ENCODE measurements around the gene BPTF.
"Not testable (repeated sequence)": the region's sequence is repeated elsewhere in the genome, so short reads cannot be mapped to it uniquely, and the experiment has no call there.

Gene BPTF

DNA sequence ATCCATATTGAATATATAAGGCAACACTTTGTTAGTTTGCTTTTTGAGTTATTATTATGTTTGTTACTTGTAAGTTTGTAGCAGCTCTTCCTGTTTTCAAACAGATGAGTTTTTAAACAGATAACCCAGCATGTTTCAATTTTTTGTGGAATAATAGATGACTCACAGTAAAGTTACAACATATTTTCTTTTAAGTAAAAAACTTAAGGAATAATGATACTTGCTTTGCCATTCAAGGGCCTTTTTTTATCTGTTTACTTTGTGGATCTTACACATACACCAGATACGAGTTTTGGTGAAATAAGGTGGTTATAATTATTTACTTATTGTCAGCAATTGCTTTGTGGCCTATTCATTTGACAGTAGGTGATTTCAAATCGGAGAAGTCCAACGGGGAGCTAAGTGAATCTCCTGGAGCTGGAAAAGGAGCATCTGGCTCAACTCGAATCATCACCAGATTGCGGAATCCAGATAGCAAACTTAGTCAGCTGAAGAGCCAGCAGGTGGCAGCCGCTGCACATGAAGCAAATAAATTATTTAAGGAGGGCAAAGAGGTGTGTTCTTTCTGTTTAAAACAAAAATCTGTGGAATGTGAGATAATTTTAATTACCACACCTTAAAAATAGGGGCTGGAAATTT is 66.3 kb downstream of the BPTF start:
- DNase-seq, result peak; percentile 49

DNA sequence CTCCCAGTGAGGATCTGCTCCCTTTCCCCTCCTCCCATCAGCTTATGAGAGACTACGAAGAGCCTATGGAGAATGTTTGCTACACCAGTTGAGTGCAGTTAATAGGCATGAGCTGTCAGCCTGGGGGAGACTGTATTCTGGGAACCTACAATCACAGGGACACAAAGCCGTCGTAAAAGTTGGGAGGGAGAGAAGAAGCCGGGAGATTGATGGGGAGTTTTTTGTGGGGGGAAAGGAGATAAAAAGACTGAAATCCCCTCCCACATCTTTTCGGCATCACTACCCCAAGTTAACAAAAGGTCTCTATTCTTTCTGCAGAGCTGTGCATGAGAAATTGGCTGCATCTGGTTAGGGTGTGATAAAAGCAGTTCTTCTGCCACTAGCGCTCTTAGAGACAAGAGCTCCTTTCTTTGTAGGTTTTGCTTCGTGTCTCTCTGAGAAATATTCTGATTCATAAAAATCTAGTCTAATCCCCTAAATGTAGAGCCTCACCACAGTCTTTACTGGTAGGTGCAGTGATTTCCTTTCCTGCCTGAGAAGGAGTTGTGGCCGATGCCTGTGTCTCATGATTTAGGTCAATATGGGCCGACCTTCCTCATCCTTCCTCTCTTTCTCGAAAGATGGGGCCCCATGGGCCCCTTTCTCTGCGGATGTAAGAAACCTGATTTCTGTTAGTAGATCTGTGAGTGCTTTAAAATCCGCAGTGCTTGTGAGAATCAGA is 77.4 kb downstream of the BPTF start:
- DNase-seq, result no peak

DNA sequence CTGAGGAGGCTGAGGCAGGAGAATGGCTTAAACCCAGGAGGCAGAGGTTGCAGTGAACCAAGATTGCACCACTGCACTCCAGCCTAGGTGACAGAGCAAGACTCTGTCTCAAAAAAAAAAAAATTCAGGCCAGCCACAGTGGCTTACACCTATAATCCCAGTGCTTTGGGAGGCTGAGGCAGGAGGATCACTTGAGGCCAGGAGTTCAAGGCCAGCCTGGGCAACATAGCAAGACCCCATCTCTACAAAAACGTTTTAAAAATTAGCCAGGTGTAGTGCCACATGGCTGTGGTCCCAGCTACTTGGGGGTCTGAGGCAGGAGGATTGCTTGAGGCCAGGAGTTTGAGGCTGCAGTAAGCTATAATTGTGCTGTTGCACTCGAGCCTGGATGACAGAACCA is 80.0 kb downstream of the BPTF start:
- DNase-seq, result not testable (repeated sequence)

DNA sequence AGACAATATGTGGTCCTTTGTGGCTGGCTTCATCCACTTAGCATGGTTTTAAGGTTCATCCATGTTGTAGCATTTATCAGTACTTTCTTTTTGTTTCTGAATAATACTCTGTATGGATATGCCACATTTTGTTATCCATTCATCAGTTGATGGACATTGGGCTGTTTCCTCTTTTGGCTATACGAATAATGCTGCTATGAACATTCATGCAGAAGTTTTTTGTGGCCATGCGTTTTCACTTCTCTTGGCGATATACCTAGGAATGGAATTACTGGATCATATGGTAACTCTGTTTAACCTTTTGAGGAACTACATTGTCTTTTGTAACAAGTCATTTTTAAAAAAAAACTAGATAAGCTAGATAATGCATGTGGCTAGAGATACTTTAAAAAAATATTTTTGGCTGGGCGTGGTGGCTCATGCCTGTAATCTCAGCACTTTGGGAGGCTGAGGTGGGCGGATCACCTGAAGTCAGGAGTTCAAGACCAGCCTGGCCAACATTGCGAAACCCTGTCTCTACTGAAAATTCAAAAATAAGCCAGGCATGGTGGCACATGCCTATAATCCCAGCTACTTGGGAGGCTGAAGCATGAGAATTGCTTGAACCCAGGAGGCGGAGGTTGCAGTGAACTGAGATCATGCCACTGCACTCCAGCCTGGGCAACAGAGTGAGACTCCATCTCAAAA is 85.0 kb downstream of the BPTF start:
- DNase-seq, result not testable (repeated sequence)

DNA sequence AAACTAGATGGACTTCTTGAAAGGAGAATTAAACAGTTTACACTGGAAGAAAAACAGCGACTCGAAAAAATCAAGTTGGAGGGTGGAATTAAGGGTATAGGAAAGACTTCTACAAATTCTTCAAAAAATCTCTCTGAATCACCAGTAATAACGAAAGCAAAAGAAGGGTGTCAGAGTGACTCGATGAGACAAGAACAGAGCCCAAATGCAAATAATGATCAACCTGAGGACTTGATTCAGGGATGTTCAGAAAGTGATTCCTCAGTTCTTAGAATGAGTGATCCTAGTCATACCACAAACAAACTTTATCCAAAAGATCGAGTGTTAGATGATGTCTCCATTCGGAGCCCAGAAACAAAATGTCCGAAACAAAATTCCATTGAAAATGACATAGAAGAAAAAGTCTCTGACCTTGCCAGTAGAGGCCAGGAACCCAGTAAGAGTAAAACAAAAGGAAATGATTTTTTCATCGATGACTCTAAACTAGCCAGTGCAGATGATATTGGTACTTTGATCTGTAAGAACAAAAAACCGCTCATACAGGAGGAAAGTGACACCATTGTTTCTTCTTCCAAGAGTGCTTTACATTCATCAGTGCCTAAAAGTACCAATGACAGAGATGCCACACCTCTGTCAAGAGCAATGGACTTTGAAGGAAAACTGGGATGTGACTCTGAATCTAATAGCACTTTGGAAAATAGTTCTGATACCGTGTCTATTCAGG is 85.9 kb downstream of the BPTF start:
- no peak for DNase-seq

DNA sequence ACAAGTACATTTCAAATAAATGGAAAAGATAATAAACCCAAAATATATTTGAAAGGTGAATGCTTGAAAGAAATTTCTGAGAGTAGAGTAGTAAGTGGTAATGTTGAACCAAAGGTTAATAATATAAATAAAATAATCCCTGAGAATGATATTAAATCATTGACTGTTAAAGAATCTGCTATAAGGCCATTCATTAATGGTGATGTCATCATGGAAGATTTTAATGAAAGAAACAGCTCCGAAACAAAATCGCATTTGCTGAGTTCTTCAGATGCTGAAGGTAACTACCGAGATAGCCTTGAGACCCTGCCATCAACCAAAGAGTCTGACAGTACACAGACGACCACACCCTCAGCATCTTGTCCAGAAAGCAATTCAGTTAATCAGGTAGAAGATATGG is 86.8 kb downstream of the BPTF start:
- DNase-seq, result no peak

DNA sequence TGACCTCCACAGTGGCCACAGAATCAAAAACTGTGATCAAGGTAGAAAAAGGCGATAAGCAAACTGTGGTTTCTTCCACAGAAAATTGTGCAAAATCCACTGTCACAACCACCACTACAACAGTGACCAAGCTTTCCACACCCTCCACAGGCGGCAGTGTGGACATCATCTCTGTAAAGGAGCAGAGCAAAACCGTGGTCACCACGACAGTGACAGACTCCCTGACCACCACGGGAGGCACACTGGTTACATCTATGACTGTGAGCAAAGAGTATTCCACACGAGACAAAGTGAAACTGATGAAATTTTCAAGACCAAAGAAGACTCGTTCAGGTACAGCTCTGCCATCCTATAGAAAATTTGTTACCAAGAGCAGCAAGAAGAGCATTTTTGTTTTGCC is 87.4 kb downstream of the BPTF start:
- DNase-seq, result no peak

DNA sequence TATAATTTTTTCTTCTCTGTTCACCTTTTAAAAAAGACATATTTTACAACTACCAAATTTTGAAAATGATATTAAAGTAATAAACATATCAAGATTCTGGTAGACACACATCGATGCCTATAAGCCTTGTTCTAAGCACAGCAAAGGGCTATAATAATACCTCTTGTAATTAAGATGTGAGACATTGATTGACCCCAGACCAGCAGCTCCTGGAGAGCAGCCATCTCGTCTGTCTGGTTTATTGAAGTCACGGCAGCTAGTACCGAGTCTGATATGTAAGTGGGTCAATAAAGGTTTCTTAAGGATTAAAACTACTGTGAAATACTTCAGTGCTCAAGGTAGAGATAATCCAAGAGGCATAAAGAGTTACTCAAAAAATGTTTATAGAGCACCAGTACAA is 94.9 kb downstream of the BPTF start:
- no peak for DNase-seq

DNA sequence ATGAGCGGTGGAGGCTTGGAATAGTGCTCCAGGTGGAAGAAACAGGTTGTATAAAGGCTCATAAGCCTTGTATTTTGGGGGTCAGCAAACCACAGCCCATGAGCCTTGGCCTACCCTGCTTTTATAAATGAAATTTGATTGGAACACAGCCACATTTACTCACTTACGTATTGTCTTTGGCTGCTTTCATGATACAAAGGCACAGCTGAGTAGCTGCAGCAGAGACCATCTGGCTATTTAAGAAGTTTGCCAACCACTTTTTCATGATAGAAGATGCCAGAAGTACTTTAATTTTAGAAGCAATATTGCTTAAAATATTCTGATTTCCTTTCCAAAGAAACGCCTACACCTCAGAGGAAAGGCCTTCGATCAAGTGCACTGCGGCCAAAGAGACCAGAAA is 97.2 kb downstream of the BPTF start:
- no peak for DNase-seq

DNA sequence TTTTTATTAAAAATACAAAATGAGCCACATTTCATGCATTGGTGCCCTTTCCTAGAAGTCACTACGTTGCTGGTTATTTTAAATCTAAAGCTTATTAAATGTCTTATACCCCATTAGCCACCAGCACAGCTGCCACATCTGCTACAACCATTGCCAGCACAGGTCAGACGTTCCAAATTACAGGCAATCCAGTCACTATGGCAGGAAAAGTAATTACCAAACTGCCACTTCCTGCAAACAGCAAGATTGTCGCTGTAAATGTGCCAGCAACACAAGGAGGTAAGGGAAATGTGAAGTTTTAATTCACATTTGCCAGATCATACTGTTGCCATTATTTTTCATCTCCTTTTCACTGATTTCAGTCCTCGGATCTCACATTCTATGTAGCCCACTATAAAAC is 103.5 kb downstream of the BPTF start:
- DNase-seq, result not testable (repeated sequence)

DNA sequence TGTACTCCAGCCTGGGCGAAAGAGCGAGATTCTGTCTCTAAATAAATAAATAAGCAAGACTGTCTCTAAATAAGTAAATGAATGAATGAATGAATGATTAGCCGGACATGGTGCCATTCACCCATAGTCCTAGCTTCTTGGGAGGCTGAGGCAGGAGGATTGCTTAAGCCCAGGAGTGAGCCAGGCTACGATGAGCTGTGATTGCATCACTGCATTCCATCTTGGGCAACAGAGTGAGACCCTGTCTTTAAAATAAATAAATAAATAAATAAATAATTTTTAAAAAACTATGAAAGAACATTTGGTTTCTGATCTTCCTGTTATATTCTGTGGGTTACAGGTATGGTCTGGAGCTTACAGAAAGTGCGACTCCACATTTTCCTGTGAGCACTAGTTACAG is 105.9 kb downstream of the BPTF start:
- no peak for DNase-seq

DNA sequence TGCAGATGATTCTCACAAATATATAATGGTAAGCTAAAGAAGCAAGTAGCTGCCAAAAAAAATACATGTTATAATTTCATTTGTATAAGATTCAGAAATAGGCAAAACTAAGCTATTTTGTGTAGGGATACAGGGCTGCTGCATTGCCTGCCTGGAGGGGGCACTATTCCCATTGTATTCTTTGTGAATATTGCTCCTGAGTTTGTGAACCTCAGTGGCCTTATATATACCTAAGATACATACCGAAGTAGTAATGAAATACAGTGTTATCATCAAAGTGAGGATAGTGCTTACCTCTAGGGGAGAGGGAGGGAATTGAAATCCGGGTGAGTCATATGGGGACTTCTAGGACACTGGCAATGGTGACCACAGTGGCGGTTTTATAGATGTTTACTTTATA is 117.5 kb downstream of the BPTF start:
- DNase-seq, result peak; percentile 2

DNA sequence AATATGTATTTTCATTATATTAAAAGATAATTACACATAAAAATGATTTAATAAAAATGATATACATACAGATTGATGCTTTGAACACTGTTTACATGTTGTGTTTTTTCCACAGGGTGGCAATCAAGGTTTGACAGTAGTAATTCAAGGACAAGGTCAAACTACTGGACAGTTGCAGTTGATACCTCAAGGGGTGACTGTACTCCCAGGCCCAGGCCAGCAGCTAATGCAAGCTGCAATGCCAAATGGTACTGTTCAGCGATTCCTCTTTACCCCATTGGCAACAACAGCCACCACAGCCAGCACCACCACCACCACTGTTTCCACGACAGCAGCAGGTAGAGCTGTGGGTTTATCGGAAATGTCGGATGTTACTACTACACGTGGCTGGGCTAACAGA is 118.7 kb downstream of the BPTF start:
- no peak for DNase-seq

DNA sequence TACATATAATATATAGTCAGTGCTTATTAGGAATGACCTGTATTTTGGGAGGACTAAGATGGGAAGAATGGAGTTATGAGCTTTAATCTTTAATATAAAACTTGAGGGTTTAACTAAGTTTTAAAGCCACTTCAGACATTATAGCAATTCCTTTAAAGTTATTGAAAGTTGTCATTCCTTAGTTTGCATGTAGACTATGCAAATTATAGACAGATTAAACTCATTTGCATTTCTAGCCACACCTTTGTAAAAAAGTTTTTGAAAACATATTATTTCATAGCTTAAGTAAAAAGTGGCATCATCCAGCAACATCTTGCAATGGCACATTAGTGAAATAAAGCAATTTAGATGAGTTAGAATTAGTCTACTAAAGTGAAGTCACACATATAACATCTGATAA is 121.2 kb downstream of the BPTF start:
- DNase-seq, result no peak

DNA sequence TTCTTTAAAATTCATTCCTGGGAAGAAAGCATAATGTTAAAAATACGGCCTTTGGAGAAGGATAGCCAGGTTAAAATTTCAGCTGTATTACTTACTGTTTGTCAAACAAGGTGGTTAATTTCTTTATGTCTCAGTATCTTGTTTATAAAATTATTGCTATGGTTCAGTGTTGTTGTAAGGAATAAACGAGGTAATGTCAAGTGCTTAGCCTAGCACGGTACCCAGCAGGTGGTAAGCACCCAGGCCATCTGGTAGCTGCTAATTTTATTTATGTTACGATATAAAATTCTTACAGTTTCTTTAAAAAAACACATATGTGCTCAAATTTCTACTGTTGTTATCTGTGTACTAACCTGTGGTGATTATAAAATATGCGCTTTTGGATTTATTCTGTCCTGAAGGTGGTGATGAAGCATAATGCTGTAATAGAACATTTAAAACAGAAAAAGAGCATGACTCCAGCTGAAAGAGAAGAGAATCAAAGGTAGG is 122.1 kb downstream of the BPTF start:
- no peak for DNase-seq

DNA sequence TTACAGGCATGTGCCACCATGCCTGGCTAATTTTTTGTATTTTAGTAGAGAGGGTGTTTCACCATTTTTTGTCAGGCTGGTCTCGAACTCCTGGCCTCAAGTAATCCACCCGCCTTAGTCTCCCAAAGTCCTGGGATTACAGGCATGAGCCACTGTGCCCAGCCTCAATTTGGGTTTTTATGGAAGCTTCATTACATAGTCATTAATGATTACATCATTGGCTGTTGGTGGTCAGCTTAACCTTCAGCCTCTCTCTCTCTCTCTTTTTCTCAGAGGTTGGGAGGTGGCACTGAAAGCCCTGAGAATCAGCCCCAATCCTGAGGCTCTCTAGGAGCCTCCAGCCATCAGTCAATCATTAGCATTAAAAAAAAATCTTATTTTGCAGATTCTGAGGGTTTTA is 125.6 kb downstream of the BPTF start:
- DNase-seq, result no peak

DNA sequence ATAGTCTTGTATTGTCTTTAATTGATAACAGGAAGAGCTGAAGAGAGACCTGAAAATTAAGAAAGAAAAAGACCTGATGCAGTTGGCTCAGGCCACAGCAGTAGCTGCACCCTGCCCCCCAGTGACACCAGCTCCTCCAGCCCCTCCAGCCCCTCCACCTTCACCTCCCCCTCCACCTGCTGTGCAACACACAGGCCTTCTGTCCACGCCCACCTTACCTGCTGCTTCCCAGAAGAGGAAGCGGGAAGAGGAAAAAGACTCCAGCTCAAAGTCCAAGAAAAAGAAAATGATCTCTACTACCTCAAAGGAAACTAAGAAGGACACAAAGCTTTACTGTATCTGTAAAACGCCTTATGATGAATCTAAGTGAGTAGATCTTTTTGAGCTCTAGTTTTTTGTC is 134.2 kb downstream of the BPTF start:
- no peak for DNase-seq

DNA sequence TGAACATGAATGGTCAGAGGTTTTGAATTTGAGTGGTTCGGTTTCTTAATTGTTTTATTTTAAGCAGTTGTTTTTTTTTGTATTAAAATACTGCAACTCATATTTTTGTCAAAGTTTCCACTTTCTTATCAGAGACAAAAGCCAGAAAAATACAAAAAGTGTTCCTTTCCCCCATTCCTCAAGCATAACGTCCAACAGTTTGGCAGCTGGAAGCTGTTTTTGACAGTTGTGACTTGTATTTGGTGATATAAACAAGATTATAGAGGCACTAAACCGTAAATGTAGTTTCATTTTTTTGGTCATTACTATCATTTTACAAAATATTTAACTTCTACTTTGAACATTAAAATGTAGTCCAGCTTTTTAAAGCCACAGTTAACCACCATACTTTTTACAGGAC is 135.0 kb downstream of the BPTF start:
- DNase-seq, result not testable (repeated sequence)

DNA sequence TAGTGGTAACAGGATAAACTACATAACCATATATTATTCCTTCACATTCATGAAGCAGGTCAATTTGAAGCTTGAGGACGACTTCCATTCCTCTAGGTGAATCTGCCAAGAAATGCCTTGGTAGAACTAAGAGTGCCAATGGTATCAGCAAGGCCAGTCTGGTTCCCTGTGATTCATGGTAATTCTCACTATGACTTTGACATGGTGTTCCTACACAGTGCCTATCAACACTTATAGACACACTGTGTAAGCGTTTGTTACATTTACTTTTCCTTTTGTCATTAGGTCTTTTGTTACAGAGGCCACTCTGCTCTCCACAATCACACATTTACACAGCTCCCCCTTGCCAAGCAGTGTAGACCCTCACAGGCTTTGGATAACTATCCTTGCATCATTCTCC is 136.9 kb downstream of the BPTF start:
- not testable (repeated sequence) for DNase-seq

DNA sequence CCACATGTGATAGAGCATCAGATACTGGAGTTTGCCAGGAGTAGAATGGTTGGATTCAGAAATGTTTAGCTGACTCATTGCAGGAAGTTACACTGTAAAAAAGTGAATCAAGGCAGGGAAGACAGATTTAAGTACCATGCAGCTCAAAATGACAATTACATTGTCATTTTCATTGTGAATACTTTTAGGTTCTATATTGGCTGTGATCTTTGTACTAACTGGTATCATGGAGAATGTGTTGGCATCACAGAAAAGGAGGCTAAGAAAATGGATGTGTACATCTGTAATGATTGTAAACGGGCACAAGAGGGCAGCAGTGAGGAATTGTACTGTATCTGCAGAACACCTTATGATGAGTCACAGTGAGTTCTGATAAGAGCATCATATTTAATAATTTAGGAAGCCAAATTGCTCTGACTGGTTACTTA is 137.9 kb downstream of the BPTF start:
- DNase-seq, result peak; percentile 60

DNA sequence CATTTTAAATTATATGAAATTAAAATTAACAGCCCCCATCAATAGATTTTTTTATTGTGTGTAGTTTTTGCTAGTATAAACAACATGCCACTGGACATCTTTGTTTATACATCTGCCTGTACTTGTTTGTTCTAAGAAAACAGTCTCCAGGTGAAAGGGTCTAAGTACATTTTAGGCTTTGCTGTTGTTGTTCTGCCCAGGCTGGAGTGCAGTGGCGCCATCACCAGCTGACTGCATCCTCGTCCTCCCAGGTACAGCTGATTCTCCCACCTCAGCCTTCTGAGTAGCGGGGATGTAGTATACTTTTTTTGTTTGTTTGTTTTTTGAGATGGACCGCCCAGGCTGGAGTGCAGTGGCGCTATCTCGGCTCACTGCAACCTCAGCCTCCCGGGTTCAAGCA is 145.5 kb downstream of the BPTF start:
- DNase-seq, result no peak

DNA sequence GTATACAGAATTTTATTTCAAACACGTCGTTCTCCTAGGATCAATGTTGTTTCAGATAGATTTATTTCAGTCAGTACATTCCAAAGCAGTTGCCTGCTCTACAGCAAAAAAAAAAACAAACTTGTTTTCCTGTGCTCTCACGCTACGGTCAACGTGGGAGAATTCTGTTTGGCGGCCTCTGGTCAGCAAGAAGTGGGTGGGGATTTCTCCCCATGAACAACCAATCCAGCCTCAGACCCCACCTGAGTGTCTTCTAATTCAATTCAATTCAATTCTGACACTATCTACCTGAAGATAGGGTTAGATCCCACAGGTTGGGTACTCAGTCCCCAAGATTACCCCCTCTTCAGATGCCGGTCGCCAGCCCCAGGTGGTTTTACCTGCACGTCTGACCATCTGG is 148.9 kb downstream of the BPTF start:
- DNase-seq, result no peak

DNA sequence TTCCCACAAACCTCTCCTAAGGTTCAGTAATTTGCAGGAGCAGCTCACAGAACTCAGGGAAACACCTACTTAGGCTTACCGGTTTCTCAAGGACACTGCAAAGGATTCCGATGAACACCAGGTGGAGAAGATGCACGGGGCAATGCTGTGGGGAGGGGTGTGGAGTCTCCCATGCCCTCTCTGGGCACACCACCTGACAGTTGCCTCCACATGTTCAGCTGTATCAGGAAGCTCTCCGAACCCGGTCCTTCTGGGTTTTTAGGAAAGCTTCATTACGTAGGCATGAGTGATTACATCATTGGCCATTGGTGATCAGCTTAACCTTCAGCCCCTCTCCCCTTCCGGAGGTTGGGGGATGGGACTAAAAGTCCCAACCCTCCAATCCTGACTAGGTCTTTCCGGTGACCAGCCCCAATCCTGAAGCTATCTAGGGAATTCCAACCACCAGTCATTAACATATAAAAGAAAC is 149.3 kb downstream of the BPTF start:
- DNase-seq, result no peak

Measured in fibroblast of skin of right biceps (primary cell).